SK-N-MC (cell line): ENCODE results near the gene TGFB2.

Experiments
- EZH2 ChIP-seq: fragments of 200-600 bp; sonication (generic); IDR thresholded peaks from one replicate; pipeline ENCODE4 v1.6.1; 2017; ENCODE audit warnings: antibody characterized with exemption
- FOXP2 ChIP-seq: optimal IDR thresholded peaks from 2 replicates; pipeline ENCODE3; 2011; ENCODE audit warnings: mild to moderate bottlenecking, moderate library complexity; ENCODE audit not compliant: insufficient read depth; ENCODE audit errors: extremely low read length, control extremely low read depth
- POLR2AphosphoS5 ChIP-seq: IDR thresholded peaks from 2 replicates; pipeline ENCODE4 v1.6.1; 2012; ENCODE audit warnings: mild to moderate bottlenecking, low read depth, low read length, borderline replicate concordance

GRCh38 chr1:218383051-218383450 lies 37.9 kb downstream of the TGFB2 start:
- TF ChIP-seq POLR2AphosphoS5, result no peak
- no peak for TF ChIP-seq EZH2
- TF ChIP-seq FOXP2, result no peak
